ENCODE data around the gene GJA1. TPM values are rescaled to one million over a fixed set of nuclear protein-coding genes. Genes with fewer than 3 reads are reported as not detected.
"Not testable (repeated sequence)": the region's sequence is repeated elsewhere in the genome, so short reads cannot be mapped to it uniquely, and the experiment has no call there.

GJA1 gene
- total and polyA plus RNA-seq, 12 donors, result 49.2 to 404 (median 272) TPM

GRCh38 chr6:121426686-121427085 lies 8.8 kb upstream of the GJA1 start:
- ATAC-seq, result no peak
- Histone ChIP-seq H3K27me3 (no peaks in the 10 kb centered on the region), H3K4me3 (no peak overlapping the region), H3K4me1 (peaks cover 0 to 9% (median 6%) of the 10 kb centered on the region in 9 donors), H3K9me3 (no peaks in the 10 kb centered on the region), H3K36me3 (no peaks in the 10 kb centered on the region), H3K27ac (no peak overlapping the region)
- intact Hi-C loops (cut with DNase I), result loop anchor here in 3 of 10 donors (5.0 to 10.0 kb wide), 3 partner anchors 761 to 948 kb away; no protein-coding TSS in a partner anchor
- 77 to 82% methylated on average over 3 of the region's 3 CpGs for WGBS, 2 donors
- DNase-seq, result no peak
- TF ChIP-seq, protein P1, sequence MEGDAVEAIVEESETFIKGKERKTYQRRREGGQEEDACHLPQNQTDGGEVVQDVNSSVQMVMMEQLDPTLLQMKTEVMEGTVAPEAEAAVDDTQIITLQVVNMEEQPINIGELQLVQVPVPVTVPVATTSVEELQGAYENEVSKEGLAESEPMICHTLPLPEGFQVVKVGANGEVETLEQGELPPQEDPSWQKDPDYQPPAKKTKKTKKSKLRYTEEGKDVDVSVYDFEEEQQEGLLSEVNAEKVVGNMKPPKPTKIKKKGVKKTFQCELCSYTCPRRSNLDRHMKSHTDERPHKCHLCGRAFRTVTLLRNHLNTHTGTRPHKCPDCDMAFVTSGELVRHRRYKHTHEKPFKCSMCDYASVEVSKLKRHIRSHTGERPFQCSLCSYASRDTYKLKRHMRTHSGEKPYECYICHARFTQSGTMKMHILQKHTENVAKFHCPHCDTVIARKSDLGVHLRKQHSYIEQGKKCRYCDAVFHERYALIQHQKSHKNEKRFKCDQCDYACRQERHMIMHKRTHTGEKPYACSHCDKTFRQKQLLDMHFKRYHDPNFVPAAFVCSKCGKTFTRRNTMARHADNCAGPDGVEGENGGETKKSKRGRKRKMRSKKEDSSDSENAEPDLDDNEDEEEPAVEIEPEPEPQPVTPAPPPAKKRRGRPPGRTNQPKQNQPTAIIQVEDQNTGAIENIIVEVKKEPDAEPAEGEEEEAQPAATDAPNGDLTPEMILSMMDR (IDR thresholded peaks at IDR 0.05), result no peak

DNA sequence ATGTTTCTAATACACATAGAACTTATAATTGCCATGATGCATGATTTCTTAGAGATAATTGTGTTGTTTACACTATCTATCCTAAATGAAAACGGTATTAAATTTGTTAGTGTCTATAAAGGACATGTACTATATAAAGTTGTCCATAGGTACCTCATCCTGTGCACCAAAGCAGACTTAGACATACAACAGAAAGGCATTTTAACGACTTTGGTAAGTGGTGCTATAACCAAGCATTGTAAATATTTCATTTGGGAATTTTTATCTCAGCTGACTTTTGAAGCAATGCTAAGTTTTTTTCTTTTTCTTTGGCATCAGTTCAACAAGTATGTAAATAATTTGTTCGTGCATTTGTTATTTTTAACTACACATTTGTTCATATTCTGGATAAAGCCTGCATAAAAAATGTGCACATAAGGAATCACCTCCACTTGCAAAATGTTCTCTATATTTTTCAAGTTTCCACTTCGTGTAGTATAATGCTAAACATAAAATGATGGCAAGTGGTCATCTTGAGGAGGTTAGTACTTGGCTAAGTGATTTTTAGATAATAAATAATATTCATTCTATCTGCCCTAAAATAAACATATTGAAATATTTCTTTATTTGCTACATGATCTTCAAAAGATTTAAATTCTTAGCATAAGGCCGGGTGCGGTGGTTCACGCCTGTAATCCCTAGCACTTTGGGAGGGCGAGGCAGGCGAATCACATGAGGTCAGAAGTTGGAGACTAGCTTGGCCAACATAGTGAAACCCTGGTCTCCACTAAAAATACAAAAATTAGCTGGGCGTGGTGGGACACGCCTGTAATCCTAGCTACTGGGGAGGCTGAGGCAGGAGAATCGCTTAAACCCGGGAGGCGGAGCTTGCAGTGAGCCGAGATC lies 6.3 kb upstream of the GJA1 start:
- TF ChIP-seq, protein P1 (IDR thresholded peaks at IDR 0.05), result no peak
- no peak for DNase-seq
- no peak for ATAC-seq
- H3K36me3 ChIP-seq, result no peaks in the 10 kb centered on the region
- H3K9me3 ChIP-seq, result no peaks in the 10 kb centered on the region
- intact Hi-C loops (cut with DNase I), result loop anchor here in 3 of 10 donors (5.0 to 10.0 kb wide), 3 partner anchors 758 to 946 kb away; no protein-coding TSS in a partner anchor
- 85 to 86% methylated on average over 15 of the region's 15 CpGs for WGBS, 2 donors
- H3K27ac ChIP-seq, result no peak overlapping the region
- peaks cover 0 to 16% (median 6%) of the 10 kb centered on the region in 9 donors for H3K4me1 ChIP-seq
- H3K27me3 ChIP-seq, result no peaks in the 10 kb centered on the region
- no peak overlapping the region for H3K4me3 ChIP-seq

GRCh38 chr6:121430514-121431460 lies 4.7 kb upstream of the GJA1 start:
- Histone ChIP-seq H3K4me1 (peaks cover 0 to 24% (median 8%) of the 10 kb centered on the region in 9 donors), H3K27ac (peak overlapping the region in 4 of 10 donors; percentile 6 to 32 (median 26)), H3K36me3 (no peaks in the 10 kb centered on the region), H3K27me3 (peaks cover 0 to 3% (median 0%) of the 10 kb centered on the region in 7 donors), H3K4me3 (peak overlapping the region in 2 of 10 donors; percentile 8 to 14), H3K9me3 (no peaks in the 10 kb centered on the region)
- 50% methylated on average over 10 of the region's 10 CpGs for WGBS, 2 donors
- DNase-seq (no peak), ATAC-seq (peak in 2 of 8 donors; percentile 43 to 48)
- TF ChIP-seq, protein P1 (IDR thresholded peaks at IDR 0.05), result peak; percentile 44 to 89 (median 66)
- intact Hi-C loops (cut with DNase I), result loop anchor here (1.0 to 10.0 kb wide), 17 partner anchors 154 to 860 kb away; no protein-coding TSS in a partner anchor

DNA sequence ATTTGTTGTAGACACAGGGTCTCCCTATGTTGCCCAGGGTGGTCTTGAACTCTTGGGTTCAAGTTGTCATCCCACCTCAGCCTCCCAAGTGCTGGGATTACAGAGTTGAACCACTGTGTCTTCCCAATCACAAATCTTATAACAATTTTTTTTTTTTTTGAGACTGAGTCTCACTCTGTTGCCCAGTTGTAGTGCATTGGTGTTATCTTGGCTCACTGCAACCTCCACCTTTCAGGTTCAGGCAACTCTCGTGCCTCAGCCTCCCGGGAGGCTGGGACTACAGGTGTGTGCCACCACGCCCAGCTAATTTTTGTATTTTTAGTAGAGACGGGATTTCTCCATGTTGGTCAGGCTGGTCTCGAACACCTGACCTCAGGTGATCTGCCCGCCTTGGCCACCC lies 3.7 kb upstream of the GJA1 start:
- not testable (repeated sequence) for H3K27ac ChIP-seq, H3K36me3 ChIP-seq, ATAC-seq, H3K9me3 ChIP-seq, H3K4me3 ChIP-seq, DNase-seq
- WGBS, 2 donors, result 97 to 98% methylated on average over 6 of the region's 6 CpGs
- Histone ChIP-seq H3K27me3 (peaks cover 0 to 12% (median 0%) of the 10 kb centered on the region in 7 donors), H3K4me1 (peaks cover 0 to 24% (median 15%) of the 10 kb centered on the region in 9 donors)
- intact Hi-C loops (cut with DNase I), result loop anchor here (2.0 to 10.0 kb wide), 16 partner anchors 153 to 859 kb away; no protein-coding TSS in a partner anchor

Data from heart right ventricle (tissue), 16 donors.